GM19372 (cell line): ENCODE measurements around the gene PTPN5.

ENCODE experiments used
- ATAC-seq: cut with Tn5 transposase; IDR thresholded peaks from one replicate; pipeline ENCODE4 v1.9.1; 2021; ENCODE audit warnings: mild to moderate bottlenecking, low read depth, moderate library complexity; ENCODE audit not compliant: unreplicated experiment

The PTPN5 gene

DNA sequence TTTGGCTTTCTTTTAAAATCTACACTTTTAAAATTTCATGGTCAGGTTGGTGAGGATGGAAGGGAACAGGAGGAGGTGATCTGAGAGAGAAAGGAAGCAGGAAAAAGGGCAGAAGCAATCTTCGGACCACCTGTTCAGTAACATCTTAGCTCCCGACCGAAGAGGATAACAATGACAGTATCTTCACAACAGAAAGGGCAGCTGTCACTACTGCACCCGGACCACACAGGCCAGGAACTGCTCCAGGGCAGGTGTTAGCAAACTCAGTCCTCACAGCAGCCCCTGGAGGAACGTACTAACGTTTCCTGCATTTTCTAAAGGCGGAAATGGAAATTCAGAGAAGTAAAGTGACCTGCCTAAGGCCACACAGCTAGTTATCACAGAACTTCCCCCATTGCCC, 16.8 kb downstream of the PTPN5 start:
- ATAC-seq: no peak

DNA sequence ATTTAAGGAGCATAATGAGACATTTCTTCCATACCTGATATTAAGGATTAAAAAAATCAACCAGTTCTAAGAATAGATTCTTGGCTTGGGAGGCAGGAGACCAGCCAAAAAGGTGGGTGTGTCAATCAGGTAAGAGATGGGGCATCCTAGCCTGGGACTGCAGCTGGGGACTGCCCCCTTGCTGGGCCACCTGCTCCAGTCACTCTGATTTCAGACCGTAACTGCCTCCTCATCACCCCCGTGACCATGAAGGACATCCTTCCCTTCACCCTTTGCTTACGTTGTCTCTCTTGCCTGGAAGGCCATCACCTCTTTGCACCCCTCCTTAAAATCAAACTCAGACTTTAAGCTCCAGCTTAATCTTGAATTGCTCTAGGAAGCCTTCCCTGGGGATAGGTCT, 17.9 kb downstream of the PTPN5 start:
- ATAC-seq: no peak

- no peak for ATAC-seq
Observed at GRCh38 chr11:18773104-18773503, 18.5 kb downstream of the PTPN5 start.

GRCh38 chr11:18772211-18772610, 19.4 kb downstream of the PTPN5 start:
- ATAC-seq: no peak

DNA sequence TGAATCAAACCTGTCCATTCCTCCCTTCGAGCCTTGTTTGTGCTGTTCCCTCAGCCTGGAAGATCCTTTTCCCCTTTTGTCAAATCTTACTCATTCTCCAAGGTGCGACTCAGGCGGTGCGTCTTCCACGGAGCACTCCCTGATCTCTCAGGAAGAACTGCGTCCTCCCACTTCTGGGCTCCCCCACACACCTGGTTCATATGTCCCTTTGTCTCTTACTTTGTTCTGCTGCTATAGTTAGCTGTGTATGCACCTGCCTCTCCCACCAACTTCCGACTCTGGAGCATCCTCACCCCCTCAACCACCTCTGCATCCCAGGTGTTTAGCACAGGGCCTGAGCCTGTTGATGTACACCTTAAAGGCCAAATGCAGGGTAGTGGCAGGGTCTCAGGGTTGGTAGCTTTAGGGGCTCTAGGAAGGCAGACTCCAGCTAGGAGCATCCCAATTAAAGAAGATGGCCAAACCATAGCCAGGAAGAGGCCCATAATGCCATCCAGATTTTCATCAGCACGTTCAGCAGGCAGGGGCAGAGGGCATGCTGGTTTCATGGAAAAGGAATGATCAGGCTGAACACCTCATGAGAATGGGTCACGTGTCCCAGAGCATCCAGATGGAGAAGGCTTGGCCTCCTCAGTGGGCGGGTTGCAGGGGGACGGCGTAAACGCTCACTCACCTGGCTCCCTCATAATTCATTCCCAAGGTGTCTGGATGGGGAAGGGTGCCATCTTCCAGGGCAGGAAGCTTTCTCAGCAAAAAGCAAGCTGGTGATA, 20.1 kb downstream of the PTPN5 start:
- no peak for ATAC-seq

DNA sequence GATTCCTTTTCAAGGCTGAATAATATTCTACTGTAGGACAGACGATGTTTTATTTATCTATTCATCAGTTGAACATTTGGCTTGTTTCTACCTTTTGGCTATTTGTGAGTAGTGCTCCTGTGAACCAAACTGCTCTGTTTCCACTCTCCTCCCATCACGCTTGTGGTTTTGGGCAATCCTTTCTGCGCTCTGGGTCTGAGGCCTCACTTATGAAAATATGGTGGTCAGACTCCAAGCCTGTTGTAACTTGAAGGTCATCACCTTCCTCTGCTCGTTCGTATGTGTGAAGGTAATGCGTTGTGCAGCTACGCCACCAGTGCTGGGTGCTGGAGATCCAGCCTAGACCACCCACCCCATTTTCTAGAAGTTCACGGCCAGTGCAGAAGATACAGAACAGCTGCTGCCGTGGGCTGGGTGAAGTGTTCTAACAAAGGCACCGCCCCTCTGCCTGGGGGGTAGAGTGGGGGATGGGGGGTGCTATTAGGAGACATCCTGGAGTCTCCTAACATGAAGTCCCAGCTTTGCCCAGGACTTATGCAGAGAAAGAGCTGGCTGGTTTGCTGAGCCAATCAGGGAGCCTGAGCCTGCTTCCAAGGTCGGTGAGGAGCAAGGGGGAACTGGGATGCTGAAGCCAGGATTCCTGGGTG, 21.0 kb downstream of the PTPN5 start:
- ATAC-seq: no peak

DNA sequence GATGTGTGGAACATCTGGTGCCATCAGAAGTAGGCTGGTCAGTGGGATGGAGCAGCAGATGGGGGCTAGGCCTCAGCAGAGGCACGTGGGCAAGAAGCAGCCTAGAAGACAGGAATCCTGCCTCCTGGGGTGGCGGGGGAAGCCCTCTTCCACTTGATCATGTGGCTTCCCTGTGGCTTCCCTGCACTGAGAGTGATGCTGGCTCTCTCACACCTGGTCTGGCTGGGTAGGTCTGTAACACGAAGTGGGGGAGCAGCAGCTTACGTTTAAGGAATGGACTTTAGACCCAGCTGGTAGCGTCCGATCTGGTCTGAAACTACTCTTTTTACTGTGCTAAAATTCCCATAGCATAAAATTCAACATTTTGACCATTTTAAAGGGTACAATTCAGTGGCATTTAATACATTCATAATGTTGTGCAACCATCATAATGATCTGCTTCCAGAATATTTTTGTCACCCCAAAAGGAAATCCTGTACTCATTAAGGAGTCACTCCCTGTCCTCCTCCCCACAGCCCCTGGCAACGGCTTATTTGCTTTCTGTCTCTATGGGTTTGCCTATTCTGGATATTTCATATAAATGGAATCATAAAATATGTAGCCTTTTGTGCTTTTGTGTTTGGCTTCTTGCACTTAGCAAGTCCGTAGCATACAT, 21.7 kb downstream of the PTPN5 start:
- ATAC-seq: peak; percentile 62

DNA sequence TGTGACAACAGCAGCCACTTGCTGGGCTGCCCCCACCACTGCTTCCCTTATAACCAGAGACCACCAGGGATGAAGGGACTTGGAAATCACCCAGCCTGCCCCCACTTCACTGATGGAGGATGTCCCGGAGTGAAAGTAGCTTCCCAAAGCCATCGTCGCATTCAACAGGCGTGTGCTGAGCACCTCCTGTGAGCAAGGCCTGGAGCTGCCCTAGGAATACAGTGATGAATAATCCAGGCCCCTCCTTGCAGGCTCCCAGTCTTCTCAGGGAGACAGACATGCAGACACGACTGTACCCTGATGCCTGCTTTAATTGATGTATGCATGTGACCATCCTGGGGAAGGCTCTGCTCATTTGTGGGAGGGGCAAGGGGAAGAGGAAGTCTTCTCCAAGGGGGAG, 22.6 kb downstream of the PTPN5 start:
- no peak for ATAC-seq

DNA sequence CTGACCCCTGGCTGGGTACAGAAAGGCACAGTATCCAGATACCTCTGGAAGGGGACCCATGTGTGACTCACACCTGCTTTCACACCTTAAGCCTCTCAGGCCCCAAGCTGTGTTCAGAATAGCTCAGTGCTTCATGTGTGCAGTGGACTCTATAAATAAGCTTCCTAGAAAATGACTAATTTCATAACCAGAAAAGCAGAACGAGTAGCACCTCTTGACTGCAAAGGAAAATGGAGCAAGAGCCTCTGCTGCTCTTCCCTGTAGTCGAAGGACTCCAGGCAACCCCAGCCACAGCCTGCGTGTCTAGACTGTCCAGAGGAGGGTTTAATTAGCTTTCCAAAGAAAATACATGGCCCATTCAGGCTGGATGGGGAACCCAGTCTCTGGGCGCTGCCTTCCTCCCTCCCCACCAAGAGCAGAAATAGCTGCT, 23.1 kb downstream of the PTPN5 start:
- peak; percentile 86 for ATAC-seq

DNA sequence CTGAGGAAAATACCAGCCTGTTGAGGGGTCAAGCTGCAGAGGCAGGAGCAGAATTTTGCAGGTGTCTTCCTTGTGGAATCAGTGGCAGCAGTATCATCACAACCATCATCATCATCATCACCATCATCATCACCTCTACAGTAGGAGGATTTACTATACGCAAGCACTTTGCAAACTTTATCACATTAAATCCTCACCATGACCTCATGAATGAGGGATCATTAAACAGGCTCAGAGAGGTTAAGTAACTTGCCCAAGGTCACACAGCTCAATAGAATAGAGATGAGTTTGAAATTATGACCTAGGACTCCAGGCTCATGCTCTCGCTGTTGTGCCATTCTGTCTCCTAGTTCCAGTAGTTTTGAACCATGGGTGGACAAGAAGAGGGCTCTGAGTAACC, 25.6 kb downstream of the PTPN5 start:
- ATAC-seq: no peak

DNA sequence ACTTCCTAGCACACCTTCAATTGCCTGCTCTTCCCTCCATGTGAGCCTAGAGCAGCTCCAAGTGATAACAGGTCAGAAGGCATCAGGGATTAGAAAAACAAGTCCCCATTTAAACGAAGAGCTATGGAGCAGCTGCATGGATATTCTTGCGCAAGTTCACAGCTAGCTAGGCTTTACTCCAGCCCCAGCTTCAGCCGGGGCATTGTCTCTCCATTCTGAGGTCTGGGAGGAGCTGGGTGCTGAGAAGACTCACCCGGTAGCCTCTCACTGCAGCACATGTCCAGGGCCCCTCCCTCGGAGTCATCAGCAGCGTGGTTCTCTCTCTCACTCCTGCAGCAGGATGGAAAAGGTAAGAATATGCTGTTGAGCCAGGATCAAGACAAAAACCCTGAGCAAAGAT, 26.0 kb downstream of the PTPN5 start:
- ATAC-seq: no peak

DNA sequence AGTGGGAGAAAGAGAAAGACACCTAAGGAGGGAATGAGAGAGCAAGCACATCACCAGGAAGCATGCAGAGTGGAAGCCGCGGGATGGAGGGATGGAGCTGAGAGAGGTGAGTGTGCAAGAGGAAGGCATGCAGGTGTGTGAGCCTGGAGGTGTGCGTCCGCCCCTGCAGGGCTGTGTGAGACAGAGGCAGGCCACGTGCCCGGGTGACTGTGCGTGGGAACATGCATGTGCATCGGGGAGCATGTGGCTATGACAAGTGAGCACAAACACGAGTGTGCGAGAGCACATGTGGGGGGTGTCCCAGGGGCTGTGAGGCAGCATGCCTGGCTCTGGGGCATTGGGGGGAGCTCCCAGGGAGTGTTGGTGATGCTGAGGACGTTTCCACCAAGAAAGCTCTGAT, 29.9 kb downstream of the PTPN5 start:
- ATAC-seq: no peak

GRCh38 chr11:18761144-18761543, 30.5 kb downstream of the PTPN5 start:
- no peak for ATAC-seq

DNA sequence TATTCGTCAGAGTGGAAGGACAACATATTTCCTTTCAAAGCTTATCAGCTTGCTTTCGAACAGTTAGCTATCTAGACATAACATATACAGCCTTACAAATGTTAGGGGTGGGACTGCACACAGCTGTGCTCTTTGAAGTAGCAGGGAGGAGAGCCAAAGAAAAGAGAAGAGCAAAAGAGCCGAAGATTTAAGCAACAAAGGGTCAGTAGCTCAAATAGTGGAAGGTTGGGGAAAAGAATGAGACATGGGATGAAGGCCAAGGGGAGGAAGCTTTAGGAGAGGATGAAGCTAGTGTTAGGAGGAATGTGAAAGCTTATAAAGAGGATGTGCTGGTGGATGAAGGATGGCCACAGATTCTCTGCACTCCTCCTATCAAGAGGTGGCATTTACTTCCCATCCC, 33.8 kb downstream of the PTPN5 start:
- ATAC-seq: no peak

DNA sequence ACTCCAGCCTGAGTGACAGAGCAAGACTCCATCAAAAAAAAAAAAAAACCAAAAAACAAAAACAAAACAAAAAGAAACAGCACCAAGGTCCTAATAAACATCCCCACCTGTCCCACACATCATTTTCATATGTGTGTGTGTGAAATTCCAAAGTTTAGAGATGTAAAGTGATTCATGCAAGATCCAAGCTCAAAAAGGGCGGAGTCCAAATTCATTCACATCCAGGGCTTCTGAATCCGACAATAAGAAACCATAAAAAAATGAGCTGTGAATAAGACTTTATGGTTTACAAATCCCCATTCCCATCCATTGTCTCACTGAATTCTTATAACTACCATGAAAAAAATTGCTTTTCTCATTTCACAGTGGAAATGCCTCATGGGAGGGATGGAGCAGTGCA, 34.7 kb downstream of the PTPN5 start:
- ATAC-seq: no peak

DNA sequence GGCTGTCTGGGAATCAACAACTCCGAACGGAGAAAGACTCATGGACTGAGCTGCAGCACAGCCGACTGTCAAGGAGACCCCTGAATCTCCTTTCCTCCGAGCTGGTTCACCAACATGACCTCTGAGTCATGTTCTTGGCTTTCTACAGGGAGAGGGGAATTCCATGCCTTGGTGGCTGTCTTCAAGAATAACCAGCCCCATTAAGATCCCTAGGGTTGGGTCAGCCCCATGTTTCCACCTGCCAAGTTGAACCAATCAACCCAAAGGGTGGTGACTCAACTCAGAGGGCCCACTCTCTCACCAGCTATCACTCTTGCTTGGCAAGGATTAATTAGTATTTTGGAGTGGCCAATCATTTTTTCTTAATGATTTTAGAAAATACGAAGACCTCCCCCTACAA, 37.3 kb downstream of the PTPN5 start:
- no peak for ATAC-seq

DNA sequence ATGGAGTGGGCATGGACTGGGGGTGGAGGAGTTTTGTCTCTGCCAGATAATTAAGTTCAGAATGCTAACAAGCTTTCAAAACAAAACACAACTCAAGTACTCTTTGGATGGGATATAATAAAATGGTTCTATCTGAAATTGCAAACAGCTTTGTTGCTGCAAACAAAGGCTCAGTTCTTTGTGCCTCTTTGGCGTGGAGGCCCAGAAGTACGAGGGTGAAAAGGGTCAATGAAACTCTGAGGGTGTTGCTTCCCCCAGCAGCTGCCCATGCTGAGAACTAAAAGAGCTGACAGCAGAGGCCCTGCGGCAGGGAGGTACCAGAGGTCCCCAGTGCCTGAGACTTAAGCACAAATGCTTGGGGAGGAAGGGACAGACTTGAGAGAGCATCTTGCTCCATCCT, 39.1 kb downstream of the PTPN5 start:
- ATAC-seq: no peak

- no peak for ATAC-seq
Observed at GRCh38 chr11:18750944-18751343, 40.7 kb downstream of the PTPN5 start.

DNA sequence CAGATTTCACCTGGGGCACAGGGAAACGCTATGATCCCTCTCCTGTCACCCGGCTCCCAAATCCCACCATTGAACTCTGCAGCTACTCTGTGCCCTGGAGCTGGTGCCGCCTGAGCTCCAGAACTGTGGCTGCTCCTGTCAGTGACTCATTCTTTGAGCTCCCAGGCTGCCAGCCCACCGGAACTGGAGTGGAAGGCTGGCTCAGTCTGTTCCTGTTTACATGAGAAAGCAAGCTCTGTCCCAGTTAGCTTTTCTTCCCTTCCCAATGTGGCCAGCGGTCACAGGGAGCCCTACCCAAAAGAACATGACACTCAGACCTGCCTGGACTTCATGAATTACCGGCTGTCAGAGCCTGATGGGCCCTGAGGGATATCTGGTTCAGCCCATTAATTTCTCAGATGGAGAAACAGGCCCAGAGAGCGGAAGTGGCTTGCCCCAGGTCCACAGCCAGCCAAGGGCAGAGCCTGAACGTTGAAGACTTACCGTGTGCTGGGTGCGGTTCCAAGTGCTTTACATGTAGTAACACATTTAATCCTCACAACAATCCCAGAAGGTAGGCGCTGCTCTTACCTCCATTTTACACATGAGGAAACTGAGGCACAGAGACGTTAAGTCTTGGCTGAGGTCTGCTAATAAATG, 41.8 kb downstream of the PTPN5 start:
- ATAC-seq: no peak

DNA sequence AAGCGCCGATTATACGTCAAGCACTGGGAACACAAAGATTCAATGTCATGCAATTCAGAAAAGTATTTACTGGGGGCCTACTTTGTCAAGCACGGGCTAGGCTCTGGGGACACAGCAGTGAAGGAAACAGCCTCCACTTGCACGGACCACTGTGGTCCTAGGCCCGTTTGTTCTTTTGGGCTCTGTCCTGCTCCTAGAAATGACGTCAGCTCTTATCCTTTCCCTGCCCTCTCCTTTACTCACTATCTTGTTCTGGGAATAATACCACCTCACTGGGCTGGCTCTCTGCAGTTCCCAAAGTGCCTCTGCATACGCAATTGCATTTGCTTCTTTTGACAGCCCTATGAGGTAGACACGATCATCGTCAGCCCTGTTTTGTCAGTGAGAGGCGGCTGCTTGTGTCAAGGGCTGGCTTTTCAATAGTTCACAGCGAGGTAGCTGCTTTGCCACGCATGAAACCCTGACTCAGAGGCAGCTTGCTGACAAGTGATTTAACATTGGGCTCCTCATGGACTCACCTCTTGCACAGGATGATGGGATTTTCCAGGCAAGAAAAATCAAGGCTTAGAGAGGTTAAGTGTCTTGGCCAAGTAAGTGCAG, 42.7 kb downstream of the PTPN5 start:
- no peak for ATAC-seq

- ATAC-seq: no peak
Observed at GRCh38 chr11:18745251-18745650, 46.3 kb downstream of the PTPN5 start.
